Measurements from ENCODE around the gene RNF167. TPM values are rescaled to one million over a fixed set of nuclear protein-coding genes. Genes with fewer than 3 reads are reported as not detected.

Gene RNF167
- polyA plus RNA-seq, 1 donor from 2014 or later: 64.1 TPM

DNA sequence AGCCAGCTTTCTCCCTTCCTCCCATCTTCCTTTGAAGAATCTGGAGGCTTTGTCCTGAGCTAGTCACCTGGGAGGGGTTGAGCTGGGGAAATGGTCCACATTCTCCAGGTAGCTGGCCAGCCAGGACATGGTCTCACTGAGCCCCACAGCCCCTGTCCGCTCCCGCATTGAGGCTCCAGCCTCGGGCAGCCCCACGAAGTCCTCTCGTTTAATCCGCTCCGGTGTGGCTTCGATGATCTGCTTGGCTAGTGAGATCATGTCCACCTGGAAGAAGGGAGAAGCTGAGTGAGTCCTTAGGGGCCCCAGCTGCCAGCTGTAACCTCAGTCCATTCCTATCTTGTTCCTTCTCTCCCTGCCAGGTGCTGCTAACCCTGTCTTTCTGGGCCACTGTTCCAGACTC, 30.2 kb downstream of the RNF167 start:
- H3K79me2 ChIP-seq (replicated peaks; ENCODE audit: insufficient read depth, low read length): no peaks in the 10 kb centered on the region
- H3K27ac ChIP-seq (ENCODE audit: low read length): no peak overlapping the region
- H3K4me2 ChIP-seq (ENCODE audit: low read length): no peak overlapping the region
- no peaks in the 10 kb centered on the region for H3K9me3 ChIP-seq (ENCODE audit: low read length)
- H3K27me3 ChIP-seq (ENCODE audit: insufficient read depth, low read depth, low read length): no peaks in the 10 kb centered on the region
- no peaks in the 10 kb centered on the region for H4K20me1 ChIP-seq (ENCODE audit: insufficient read depth)
- H3K4me3 ChIP-seq (ENCODE audit: low read length): no peak overlapping the region
- H3K9ac ChIP-seq (ENCODE audit: low read length): no peak overlapping the region
- peaks cover 9% of the 10 kb centered on the region for H3F3A ChIP-seq (ENCODE audit: insufficient read depth, low read length, poor library complexity, severe bottlenecking)
- H2AFZ ChIP-seq (ENCODE audit: low read depth, low read length): no peak overlapping the region
- H3K9me2 ChIP-seq (ENCODE audit: insufficient read depth, low read length): no peaks in the 10 kb centered on the region
- H3K36me3 ChIP-seq (ENCODE audit: insufficient read depth, low read length): no peaks in the 10 kb centered on the region
- TF ChIP-seq, protein P1, sequence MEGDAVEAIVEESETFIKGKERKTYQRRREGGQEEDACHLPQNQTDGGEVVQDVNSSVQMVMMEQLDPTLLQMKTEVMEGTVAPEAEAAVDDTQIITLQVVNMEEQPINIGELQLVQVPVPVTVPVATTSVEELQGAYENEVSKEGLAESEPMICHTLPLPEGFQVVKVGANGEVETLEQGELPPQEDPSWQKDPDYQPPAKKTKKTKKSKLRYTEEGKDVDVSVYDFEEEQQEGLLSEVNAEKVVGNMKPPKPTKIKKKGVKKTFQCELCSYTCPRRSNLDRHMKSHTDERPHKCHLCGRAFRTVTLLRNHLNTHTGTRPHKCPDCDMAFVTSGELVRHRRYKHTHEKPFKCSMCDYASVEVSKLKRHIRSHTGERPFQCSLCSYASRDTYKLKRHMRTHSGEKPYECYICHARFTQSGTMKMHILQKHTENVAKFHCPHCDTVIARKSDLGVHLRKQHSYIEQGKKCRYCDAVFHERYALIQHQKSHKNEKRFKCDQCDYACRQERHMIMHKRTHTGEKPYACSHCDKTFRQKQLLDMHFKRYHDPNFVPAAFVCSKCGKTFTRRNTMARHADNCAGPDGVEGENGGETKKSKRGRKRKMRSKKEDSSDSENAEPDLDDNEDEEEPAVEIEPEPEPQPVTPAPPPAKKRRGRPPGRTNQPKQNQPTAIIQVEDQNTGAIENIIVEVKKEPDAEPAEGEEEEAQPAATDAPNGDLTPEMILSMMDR (IDR thresholded peaks at IDR 0.05; ENCODE audit: poor library complexity, severe bottlenecking): no peak
- TF ChIP-seq MXI1 (conservative IDR thresholded peaks at IDR 0.05; ENCODE audit: poor library complexity, severe bottlenecking) (no peak), RAD21 (conservative IDR thresholded peaks at IDR 0.05) (no peak), POLR2AphosphoS5 (IDR thresholded peaks at IDR 0.05) (no peak), EP300 (conservative IDR thresholded peaks at IDR 0.05; ENCODE audit: poor library complexity, severe bottlenecking) (no peak), TAF1 (IDR thresholded peaks at IDR 0.05; ENCODE audit: low read depth) (no peak), EZH2 (IDR thresholded peaks at IDR 0.05; ENCODE audit: borderline replicate concordance, insufficient read depth, low read length, poor library complexity, severe bottlenecking) (no peak), SMC3 (conservative IDR thresholded peaks at IDR 0.05; ENCODE audit: poor library complexity) (no peak)
- TF ChIP-seq, protein P2, sequence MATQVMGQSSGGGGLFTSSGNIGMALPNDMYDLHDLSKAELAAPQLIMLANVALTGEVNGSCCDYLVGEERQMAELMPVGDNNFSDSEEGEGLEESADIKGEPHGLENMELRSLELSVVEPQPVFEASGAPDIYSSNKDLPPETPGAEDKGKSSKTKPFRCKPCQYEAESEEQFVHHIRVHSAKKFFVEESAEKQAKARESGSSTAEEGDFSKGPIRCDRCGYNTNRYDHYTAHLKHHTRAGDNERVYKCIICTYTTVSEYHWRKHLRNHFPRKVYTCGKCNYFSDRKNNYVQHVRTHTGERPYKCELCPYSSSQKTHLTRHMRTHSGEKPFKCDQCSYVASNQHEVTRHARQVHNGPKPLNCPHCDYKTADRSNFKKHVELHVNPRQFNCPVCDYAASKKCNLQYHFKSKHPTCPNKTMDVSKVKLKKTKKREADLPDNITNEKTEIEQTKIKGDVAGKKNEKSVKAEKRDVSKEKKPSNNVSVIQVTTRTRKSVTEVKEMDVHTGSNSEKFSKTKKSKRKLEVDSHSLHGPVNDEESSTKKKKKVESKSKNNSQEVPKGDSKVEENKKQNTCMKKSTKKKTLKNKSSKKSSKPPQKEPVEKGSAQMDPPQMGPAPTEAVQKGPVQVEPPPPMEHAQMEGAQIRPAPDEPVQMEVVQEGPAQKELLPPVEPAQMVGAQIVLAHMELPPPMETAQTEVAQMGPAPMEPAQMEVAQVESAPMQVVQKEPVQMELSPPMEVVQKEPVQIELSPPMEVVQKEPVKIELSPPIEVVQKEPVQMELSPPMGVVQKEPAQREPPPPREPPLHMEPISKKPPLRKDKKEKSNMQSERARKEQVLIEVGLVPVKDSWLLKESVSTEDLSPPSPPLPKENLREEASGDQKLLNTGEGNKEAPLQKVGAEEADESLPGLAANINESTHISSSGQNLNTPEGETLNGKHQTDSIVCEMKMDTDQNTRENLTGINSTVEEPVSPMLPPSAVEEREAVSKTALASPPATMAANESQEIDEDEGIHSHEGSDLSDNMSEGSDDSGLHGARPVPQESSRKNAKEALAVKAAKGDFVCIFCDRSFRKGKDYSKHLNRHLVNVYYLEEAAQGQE (IDR thresholded peaks at IDR 0.05; ENCODE audit: borderline replicate concordance): no peak

DNA sequence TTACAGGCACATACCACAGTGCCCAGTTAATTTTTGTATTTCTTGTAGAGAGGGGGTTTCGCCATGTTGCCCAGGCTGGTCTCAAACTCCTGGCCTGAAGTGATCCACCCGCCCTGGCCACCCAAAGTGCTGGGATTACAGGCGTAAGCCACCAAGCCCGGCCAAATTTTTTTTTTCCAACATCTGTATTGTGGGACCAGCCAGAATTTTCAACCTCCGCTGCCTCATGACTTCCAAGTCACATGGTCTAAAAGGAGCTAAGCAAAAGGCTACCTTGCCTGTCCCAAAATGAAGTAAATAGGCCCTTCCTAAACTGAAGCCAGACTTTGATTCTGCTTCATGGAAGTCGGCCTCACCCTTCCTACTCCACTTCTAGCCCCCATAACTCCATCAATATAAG, 31.8 kb downstream of the RNF167 start:
- Histone ChIP-seq H3K79me2 (replicated peaks; ENCODE audit: insufficient read depth, low read length) (no peaks in the 10 kb centered on the region), H3K27ac (ENCODE audit: low read length) (no peak overlapping the region), H3K9me3 (ENCODE audit: low read length) (no peaks in the 10 kb centered on the region), H4K20me1 (ENCODE audit: insufficient read depth) (no peaks in the 10 kb centered on the region), H3K9ac (ENCODE audit: low read length) (no peak overlapping the region), H3K9me2 (ENCODE audit: insufficient read depth, low read length) (no peaks in the 10 kb centered on the region), H3F3A (ENCODE audit: insufficient read depth, low read length, poor library complexity, severe bottlenecking) (peaks cover 3% of the 10 kb centered on the region), H3K4me2 (ENCODE audit: low read length) (no peak overlapping the region), H2AFZ (ENCODE audit: low read depth, low read length) (no peak overlapping the region), H3K4me3 (ENCODE audit: low read length) (no peak overlapping the region), H3K27me3 (ENCODE audit: insufficient read depth, low read depth, low read length) (no peaks in the 10 kb centered on the region), H3K36me3 (ENCODE audit: insufficient read depth, low read length) (no peaks in the 10 kb centered on the region)
- TF ChIP-seq EP300 (conservative IDR thresholded peaks at IDR 0.05; ENCODE audit: poor library complexity, severe bottlenecking): no peak
- no peak for TF ChIP-seq RAD21 (conservative IDR thresholded peaks at IDR 0.05)
- TF ChIP-seq SMC3 (conservative IDR thresholded peaks at IDR 0.05; ENCODE audit: poor library complexity): no peak
- TF ChIP-seq, protein P1 (IDR thresholded peaks at IDR 0.05; ENCODE audit: poor library complexity, severe bottlenecking): no peak
- TF ChIP-seq MXI1 (conservative IDR thresholded peaks at IDR 0.05; ENCODE audit: poor library complexity, severe bottlenecking): no peak
- TF ChIP-seq TAF1 (IDR thresholded peaks at IDR 0.05; ENCODE audit: low read depth): no peak
- TF ChIP-seq POLR2AphosphoS5 (IDR thresholded peaks at IDR 0.05): no peak
- TF ChIP-seq, protein P2 (IDR thresholded peaks at IDR 0.05; ENCODE audit: borderline replicate concordance): no peak
- no peak for TF ChIP-seq EZH2 (IDR thresholded peaks at IDR 0.05; ENCODE audit: borderline replicate concordance, insufficient read depth, low read length, poor library complexity, severe bottlenecking)
